NCI-H1436 treated with DMSO at 0.1 percent for 48 hours (cell line): Measurements from ENCODE around the gene VAMP5.
"Not testable (repeated sequence)": the region's sequence is repeated elsewhere in the genome, so short reads cannot be mapped to it uniquely, and the experiment has no call there.

Source experiments
- DNase-seq: peaks from one replicate; lab custom pipeline; 2025; lab: John Stamatoyannopoulos, UW

Gene VAMP5

DNA sequence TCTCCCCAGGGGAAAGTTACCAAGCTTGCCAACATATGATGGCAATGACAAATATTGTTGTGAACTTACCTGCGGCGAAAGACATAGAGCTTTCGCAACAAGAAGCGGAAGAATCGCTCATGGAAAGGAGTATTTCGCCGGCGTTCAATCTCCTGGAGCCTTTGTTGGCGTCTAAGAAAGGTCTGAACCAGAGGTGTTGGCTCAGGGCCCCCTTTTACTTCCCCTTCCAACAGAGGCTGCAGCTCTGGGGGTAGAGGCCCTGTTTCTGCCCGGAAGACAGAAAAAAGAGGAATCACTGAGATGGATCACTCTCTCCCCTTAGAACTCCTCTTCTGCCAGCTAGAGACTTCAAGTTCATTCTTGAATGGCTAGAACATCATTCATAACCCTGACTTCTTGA, 33.7 kb upstream of the VAMP5 start:
- DNase-seq, result no peak

DNA sequence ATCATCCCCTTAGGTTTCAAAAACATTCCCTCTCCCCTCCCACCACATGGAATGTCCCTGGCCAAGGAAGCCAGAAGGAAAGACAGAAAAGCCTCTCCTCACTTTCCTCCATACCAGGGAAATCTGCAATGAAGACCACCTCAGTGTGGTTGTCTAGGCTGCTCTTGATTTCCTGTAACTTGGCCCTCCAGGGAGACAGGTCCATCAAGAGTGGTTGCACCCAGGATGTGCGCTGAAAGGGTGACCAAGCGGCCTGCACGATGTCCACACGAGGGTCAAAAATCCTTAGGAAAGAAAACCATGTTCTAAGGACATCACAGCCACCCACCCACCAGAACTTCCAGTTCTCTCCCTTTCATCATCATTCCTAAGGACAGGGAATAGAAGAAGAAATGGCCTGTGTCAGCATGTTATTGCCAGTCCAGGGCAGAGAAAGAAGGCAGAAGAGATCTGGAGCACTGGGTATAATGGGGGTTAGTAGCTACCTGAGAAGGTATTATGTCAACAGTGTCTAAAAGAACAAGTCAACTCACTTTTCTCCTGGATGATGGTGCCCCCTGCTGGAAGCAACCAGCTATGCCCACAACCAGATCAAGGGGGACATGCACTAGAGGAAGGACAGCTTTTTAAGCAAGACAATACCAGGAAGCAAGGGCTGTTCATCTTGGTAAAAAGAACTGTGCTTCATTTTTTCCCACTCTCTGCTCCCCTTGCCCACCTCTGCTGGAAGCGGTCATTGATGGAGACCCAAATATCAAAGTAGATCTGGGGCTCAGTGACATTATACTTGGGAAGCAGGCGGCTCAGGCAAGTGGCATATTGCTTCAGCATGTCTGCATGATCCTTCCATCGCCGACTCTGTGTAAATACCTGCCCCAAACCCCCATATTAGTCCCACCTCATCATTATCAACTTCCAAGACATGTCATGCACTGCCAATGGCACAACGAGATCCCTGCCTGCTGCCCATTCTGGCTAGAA, 32.2 kb upstream of the VAMP5 start:
- peak; percentile 21 for DNase-seq

DNA sequence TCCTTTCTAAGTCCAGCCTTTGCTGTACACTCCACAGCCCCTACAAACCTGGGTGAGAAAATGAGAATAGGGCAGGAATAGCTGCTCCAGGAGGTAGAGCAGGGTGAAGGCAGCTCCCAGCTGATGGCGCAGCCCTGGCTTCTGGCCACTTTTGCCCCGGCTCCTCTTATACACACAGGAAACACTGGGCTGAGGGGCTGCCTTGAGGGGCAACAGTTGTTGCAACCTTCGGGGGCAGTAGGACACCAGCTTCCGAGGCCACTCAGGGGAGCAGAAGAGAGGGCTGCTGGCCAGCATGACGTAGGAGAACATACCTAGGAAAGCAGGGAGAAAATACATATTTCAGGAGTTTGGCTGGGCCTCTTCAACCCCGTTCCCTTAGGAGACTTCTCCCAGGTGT, 31.0 kb upstream of the VAMP5 start:
- DNase-seq, result no peak

DNA sequence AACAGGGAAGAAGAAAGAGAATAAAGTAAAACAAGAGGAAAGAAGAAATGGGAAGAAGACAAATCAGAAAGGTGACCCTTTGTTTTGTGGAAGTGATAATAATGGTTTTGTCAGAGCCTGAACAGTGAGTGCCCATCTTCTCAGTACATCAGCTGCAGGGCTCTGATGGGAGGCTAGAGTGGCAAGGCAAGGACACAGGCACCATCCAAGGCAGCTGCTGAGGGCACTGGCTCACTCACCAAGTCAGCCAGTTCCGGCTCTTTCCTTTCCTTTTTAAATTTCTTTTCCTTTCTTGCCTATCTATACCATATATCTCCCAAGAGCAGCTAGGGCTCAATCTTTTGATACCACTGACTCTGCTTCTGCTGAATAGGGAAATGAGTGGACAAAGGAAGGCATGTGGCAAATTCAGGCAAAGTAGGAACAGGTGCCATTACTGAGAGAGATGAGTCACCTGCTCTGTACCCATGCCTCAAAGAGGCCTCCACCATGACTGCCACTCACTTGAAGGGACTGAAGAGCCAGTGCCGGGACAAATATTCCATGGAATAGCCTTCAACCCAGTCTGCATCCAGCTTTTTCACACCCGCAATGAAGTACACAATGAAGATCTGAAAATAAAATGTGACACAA, 29.1 kb upstream of the VAMP5 start:
- DNase-seq, result no peak

GRCh38 chr2:85557130-85557529, 27.1 kb upstream of the VAMP5 start:
- DNase-seq, result no peak

DNA sequence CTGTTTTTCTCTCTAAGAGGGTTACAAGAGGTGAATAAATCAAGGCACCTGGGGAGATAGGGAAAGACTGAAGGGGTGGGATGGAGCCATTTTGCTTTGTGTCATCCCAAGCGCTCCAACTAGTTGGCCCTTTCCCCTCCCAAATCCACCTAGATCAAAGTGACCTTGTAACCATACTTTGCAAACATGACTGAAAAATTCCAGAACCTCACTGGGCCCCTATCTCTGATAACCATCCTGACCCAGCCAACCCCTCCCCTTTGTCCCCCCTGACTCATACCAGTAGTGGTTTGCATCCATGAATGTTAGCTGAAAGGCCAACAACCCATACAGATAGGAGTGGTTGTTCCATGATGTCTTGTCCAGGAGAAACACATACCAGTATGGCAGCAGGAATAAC, 26.1 kb upstream of the VAMP5 start:
- DNase-seq, result no peak

DNA sequence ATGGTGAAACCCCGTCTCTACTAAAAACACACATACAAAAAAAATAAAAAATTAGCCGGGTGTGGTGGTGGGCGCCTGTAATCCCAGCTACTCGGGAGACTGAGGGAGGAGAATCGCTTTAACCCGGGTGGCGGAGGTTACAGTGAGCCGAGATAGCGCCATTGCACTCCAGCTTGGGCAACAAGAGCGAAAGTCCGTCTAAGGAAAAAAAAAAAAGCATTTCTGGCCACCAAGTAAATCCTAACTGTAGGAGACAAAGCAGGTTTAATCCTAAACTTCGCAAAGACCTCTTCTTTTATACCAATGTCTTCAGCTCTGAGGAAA, 23.9 kb upstream of the VAMP5 start:
- not testable (repeated sequence) for DNase-seq

- no peak for DNase-seq
These were observed 23.4 kb upstream of the VAMP5 start for GRCh38 chr2:85560812-85561279.

- peak; percentile 80 for DNase-seq
These were observed 22.7 kb upstream of the VAMP5 start, which contains the start of gene GGCX for GRCh38 chr2:85561280-85562212. TSS of gene GGCX (minus strand) at chr2:85561493. CDS start at chr2:85561428, 65 bp downstream.

GRCh38 chr2:85564144-85564563, 20.1 kb upstream of the VAMP5 start:
- no peak for DNase-seq

GRCh38 chr2:85566265-85566664, 18.0 kb upstream of the VAMP5 start:
- no peak for DNase-seq

- DNase-seq, result no peak
These were observed 8.5 kb upstream of the VAMP5 start for GRCh38 chr2:85575739-85576138.

- no peak for DNase-seq
These were observed 7.2 kb upstream of the VAMP5 start for GRCh38 chr2:85577063-85577385.

GRCh38 chr2:85577386-85578242, 6.6 kb upstream of the VAMP5 start, which contains the start of gene VAMP8:
TSS of gene VAMP8 (plus strand) at chr2:85577586. CDS start at chr2:85577647, 61 bp downstream.
- DNase-seq, result no peak

DNA sequence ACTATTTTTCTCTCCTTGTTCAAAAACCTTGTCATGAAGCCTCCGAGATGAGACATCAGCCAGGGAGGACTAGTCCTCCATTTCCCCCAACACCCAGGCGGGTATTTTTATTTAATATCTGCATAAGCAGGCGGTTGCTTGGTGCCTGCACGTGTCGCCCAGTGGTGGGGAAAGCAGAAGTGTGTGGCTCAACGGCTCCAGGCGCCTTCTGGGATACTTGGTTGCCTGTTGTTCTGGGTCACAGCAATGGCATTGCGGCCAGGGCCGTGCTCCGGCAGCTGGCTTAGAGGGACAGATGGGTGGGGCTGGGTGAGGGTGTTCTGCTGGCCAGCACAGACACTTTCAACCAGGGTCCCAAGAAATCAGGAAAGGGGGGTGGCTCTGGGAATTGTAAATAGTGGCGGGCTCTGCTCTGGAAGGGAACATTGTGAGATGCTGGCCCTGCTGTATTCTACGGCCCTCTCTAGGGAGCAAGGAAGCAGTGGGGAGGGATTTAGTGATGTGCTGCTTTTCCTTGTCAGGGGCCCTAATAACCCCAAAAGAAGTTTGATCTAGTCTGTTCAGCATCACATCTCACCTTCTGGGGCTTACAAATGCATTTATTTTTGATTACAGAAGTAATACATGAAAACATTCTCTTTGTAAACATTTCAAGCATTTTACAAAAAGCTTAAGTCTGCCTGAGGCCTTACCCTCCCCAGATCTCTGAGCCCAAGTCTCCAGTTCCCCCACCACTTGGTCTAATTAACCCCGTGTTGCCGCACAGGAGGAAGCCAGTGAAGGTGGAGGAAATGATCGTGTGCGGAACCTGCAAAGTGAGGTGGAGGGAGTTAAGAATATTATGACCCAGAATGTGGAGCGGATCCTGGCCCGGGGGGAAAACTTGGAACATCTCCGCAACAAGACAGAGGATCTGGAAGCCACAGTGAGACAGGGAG, 5.7 kb upstream of the VAMP5 start:
- no peak for DNase-seq

- no peak for DNase-seq
These were observed 4.8 kb upstream of the VAMP5 start for GRCh38 chr2:85579266-85579935.

DNA sequence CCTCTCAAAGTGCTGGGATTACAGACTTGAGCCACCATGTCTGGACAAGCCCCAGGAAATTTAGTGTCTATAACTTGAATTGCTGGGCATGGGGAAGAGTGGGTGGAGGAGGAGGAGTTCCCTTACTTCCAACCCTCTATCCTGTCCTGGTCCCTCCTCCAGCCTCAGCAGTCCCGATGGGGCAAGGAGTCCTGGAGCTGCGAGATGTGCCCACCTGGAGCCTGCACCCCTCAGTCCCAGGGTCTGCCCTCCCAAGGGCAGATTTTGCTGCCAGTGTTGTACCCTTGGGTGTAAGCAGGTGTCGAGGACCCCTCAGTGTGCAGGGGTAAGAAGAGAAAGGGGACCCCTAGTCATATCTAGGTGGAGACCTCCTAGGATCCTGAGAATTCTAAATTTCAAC, 4.0 kb upstream of the VAMP5 start:
- no peak for DNase-seq

DNA sequence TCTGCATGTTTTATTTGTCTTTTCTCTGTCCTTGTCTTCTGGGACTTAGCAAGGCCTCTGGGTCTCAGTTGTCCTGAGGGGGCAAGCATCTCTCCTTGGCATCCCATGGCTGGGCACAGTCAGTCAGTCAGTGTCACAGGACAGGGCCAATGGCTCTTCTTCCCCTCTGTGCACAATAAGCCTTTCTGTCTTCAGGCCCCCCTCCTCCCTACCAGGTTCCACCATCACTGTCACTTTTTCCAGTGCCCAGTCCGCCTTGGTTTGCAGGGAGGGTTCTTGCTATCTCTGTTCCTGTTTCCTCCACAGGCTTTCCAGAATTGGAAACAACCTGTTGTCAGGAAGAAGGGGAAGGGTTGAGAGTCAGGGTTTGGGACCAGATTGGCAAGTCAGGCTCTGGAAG, 1.7 kb upstream of the VAMP5 start:
- no peak for DNase-seq

GRCh38 chr2:85583667-85584353, 421 bp upstream of the VAMP5 start:
- no peak for DNase-seq
